H1 (cell line): Measurements from ENCODE around the gene PSAP. TPM values are rescaled to one million over a fixed set of nuclear protein-coding genes. Genes with fewer than 3 reads are reported as not detected.
A peak's percentile ranks its signal among the peaks of the same experiment; 100 is the strongest.

Source experiments
- CTCF ChIA-PET: fragments of 300-600 bp; sonication (Branson Sonifier 250); formaldehyde crosslinking; loops from one replicate; lab custom pipeline; 2021; ENCODE audit not compliant: partially characterized antibody; lab: Charles Lee
- POLR2A ChIA-PET: fragments of 300-600 bp; sonication (Branson Sonifier 250); formaldehyde crosslinking; loops from one replicate; lab custom pipeline; 2021; ENCODE audit warnings: inconsistent platforms; ENCODE audit not compliant: partially characterized antibody; lab: Charles Lee
- DNase-seq, 2 experiments: peaks; one replicate each; pipeline versions ENCODE4 v3.0.0 to v3.0.0-alpha.2; 2010 to 2022; ENCODE audit warnings: low spot score in 2 of 2, low read depth in 1 of 2, mixed read lengths in 1 of 2
- FAIRE-seq: peaks from 2 replicates; lab custom pipeline; 2011; peaks lifted over from hg19 to GRCh38; lab: Jason Lieb, UNC
- H2AFZ ChIP-seq: 2 replicates; pipeline ENCODE4 v1.8.1; 2012; ENCODE audit warnings: low read length, inconsistent platforms
- H2AK5ac ChIP-seq: 2 replicates; pipeline ENCODE4 v1.6.1; 2013; ENCODE audit warnings: low read depth, low read length
- H2BK120ac ChIP-seq: replicated peaks from 2 replicates; pipeline ENCODE3; 2013; ENCODE audit warnings: low read depth, low read length, inconsistent platforms
- H2BK12ac ChIP-seq: 2 replicates; pipeline ENCODE4 v1.6.1; 2013; ENCODE audit warnings: low read depth, low read length
- H2BK15ac ChIP-seq: 2 replicates; pipeline ENCODE4 v1.6.1; 2013; ENCODE audit warnings: low read length
- H2BK20ac ChIP-seq: 2 replicates; pipeline ENCODE4 v1.6.1; 2013; ENCODE audit warnings: low read length
- H2BK5ac ChIP-seq: 2 replicates; pipeline ENCODE4 v1.6.1; 2013; ENCODE audit warnings: low read depth, low read length
- H3K14ac ChIP-seq: 2 replicates; pipeline ENCODE4 v1.6.1; 2013; ENCODE audit warnings: inconsistent platforms; ENCODE audit not compliant: insufficient read length
- H3K18ac ChIP-seq: 2 replicates; pipeline ENCODE4 v1.6.1; 2013; ENCODE audit warnings: low read length; ENCODE audit errors: extremely low read depth
- H3K23ac ChIP-seq: 2 replicates; pipeline ENCODE4 v1.6.1; 2013; ENCODE audit warnings: inconsistent platforms; ENCODE audit not compliant: insufficient read length
- H3K23me2 ChIP-seq: 2 replicates; pipeline ENCODE4 v1.6.1; 2013; ENCODE audit warnings: low read depth, low read length
- H3K27ac ChIP-seq: 2 replicates; pipeline ENCODE4 v1.6.1; 2011; ENCODE audit warnings: low read depth, low read length, inconsistent platforms
- H3K27me3 ChIP-seq, 4 experiments: replicated peaks in 1 of 4; 1 replicate in 1 of 4; 2 replicates in 3 of 4; pipeline versions ENCODE4 v1.6.1 to v1.8.1; 2011 to 2013; ENCODE audit warnings: low read length in 3 of 4, mild to moderate bottlenecking in 3 of 4, inconsistent platforms in 2 of 4, mixed read lengths in 2 of 4, moderate library complexity in 1 of 4; ENCODE audit not compliant: control insufficient read depth in 3 of 4, insufficient read depth in 3 of 4; ENCODE audit errors: extremely low read depth in 1 of 4
- H3K36me3 ChIP-seq, 4 experiments: 2 replicates each; pipeline versions ENCODE4 v1.6.1 to v1.8.1; 2011 to 2013; ENCODE audit warnings: mild to moderate bottlenecking in 4 of 4, low read length in 3 of 4, moderate library complexity in 2 of 4, control low read depth in 1 of 4, inconsistent platforms in 1 of 4; ENCODE audit not compliant: insufficient read depth in 4 of 4, control insufficient read depth in 2 of 4
- H3K4ac ChIP-seq: replicated peaks from 2 replicates; pipeline ENCODE3; 2013; ENCODE audit warnings: low read length, low read depth, mixed read lengths, inconsistent platforms; ENCODE audit not compliant: insufficient read length
- H3K4me1 ChIP-seq, 4 experiments: replicated peaks in 1 of 4; 1 replicate in 1 of 4; 2 replicates in 3 of 4; pipeline versions ENCODE4 v1.6.1 to v1.8.1; 2011 to 2013; ENCODE audit warnings: low read length in 3 of 4, inconsistent platforms in 2 of 4, mixed read lengths in 1 of 4; ENCODE audit not compliant: insufficient read depth in 4 of 4, control insufficient read depth in 3 of 4
- H3K4me2 ChIP-seq, 2 experiments: 2 replicates each; pipeline versions ENCODE4 v1.6.1 to v1.8.1; 2011 to 2013; ENCODE audit warnings: low read depth in 2 of 2, low read length in 2 of 2, control low read depth in 1 of 2, inconsistent platforms in 1 of 2, mild to moderate bottlenecking in 1 of 2; ENCODE audit not compliant: insufficient read depth in 1 of 2
- H3K4me3 ChIP-seq, 4 experiments: fragments of 200-600, 300-600 bp in 1 of 4; sonication (generic), shearing (Covaris generic), sonication (Bioruptor Twin) in 1 of 4; 2 replicates each; pipeline versions ENCODE4 v1.5.1 to v1.8.1; 2011 to 2016; ENCODE audit warnings: low read length in 4 of 4, low read depth in 3 of 4, control low read depth in 2 of 4, inconsistent platforms in 2 of 4, mild to moderate bottlenecking in 2 of 4, mixed read lengths in 1 of 4, moderate library complexity in 1 of 4; ENCODE audit not compliant: insufficient read depth in 2 of 4; ENCODE audit errors: extremely low read depth in 1 of 4
- H3K56ac ChIP-seq: replicated peaks from 2 replicates; pipeline ENCODE3; 2013; ENCODE audit warnings: low read depth, mild to moderate bottlenecking, mixed read lengths, low read length, inconsistent platforms; ENCODE audit not compliant: insufficient read length
- H3K79me1 ChIP-seq: 2 replicates; pipeline ENCODE4 v1.6.1; 2013; ENCODE audit warnings: low read depth, low read length, control low read depth
- H3K79me2 ChIP-seq, 2 experiments: 2 replicates each; pipeline versions ENCODE4 v1.6.1 to v1.8.1; 2012 to 2013; ENCODE audit warnings: low read length in 2 of 2, mild to moderate bottlenecking in 2 of 2, inconsistent platforms in 1 of 2; ENCODE audit not compliant: insufficient read depth in 2 of 2, control insufficient read depth in 1 of 2
- H3K9ac ChIP-seq, 4 experiments: replicated peaks in 1 of 4; 1 replicate in 1 of 4; 2 replicates in 3 of 4; pipeline versions ENCODE4 v1.6.1 to v1.8.1; 2011 to 2013; ENCODE audit warnings: low read depth in 3 of 4, low read length in 3 of 4, control low read depth in 2 of 4, mild to moderate bottlenecking in 2 of 4, moderate library complexity in 2 of 4, inconsistent platforms in 1 of 4; ENCODE audit errors: extremely low read depth in 1 of 4
- H3K9me3 ChIP-seq, 2 experiments: 2 replicates each; pipeline versions ENCODE4 v1.6.1 to v1.8.1; 2012 to 2013; ENCODE audit warnings: mild to moderate bottlenecking in 2 of 2, moderate library complexity in 2 of 2, control low read depth in 1 of 2, inconsistent platforms in 1 of 2, low read depth in 1 of 2, low read length in 1 of 2, mixed read lengths in 1 of 2; ENCODE audit not compliant: insufficient read depth in 2 of 2
- H4K20me1 ChIP-seq, 2 experiments: replicated peaks in 1 of 2; 2 replicates each; pipeline versions ENCODE3 to v1.8.1; 2011 to 2013; ENCODE audit warnings: inconsistent platforms in 2 of 2, low read length in 2 of 2, mild to moderate bottlenecking in 1 of 2; ENCODE audit not compliant: insufficient read depth in 2 of 2, control insufficient read depth in 1 of 2
- H4K5ac ChIP-seq: 2 replicates; pipeline ENCODE4 v1.6.1; 2013; ENCODE audit warnings: low read length, low read depth, mixed read lengths, inconsistent platforms; ENCODE audit not compliant: insufficient read length
- H4K8ac ChIP-seq: 2 replicates; pipeline ENCODE4 v1.8.0; 2013; ENCODE audit warnings: mild to moderate bottlenecking, moderate library complexity, low read length, inconsistent platforms; ENCODE audit not compliant: insufficient read depth; ENCODE audit errors: extremely low read depth
- H4K91ac ChIP-seq: replicated peaks from 2 replicates; pipeline ENCODE3; 2013; ENCODE audit warnings: low read length, mixed read lengths, inconsistent platforms; ENCODE audit not compliant: insufficient read length
- E2F6 ChIP-seq: IDR thresholded peaks from 2 replicates; pipeline ENCODE4 v1.6.1; 2012; ENCODE audit warnings: inconsistent platforms
- EGR1 ChIP-seq: IDR thresholded peaks from 2 replicates; pipeline ENCODE4 v1.6.1; 2011; ENCODE audit warnings: low read depth, low read length, borderline replicate concordance
- POLR2A ChIP-seq, 2 experiments: IDR thresholded peaks; 1 replicate in 1 of 2; 2 replicates in 1 of 2; pipeline ENCODE4 v1.6.1; 2011; ENCODE audit warnings: low read depth in 2 of 2, low read length in 2 of 2, mild to moderate bottlenecking in 2 of 2; ENCODE audit errors: control extremely low read depth in 1 of 2
- RNF2 ChIP-seq: fragments of 200-900, 300-1000 bp; sonication (generic); IDR thresholded peaks from 2 replicates; pipeline ENCODE4 v1.7.1; 2016; ENCODE audit warnings: borderline replicate concordance, low read depth, mild to moderate bottlenecking, antibody characterized with exemption, low read length; ENCODE audit not compliant: poor library complexity, severe bottlenecking; ENCODE audit errors: missing control alignments
- SAP30 ChIP-seq: fragments of 300-600 bp; sonication (generic); IDR thresholded peaks from 2 replicates; pipeline ENCODE4 v1.7.1; 2012; ENCODE audit warnings: low read length, moderate library complexity, mild to moderate bottlenecking, inconsistent platforms; ENCODE audit not compliant: insufficient read depth, insufficient replicate concordance
- SIN3A ChIP-seq, 2 experiments: IDR thresholded peaks in 1 of 2; conservative IDR thresholded peaks in 1 of 2; 2 replicates each; pipeline ENCODE4 v1.6.1; 2011 to 2012; ENCODE audit warnings: low read length in 2 of 2, improper control_type of control experiment in 1 of 2, low read depth in 1 of 2, mild to moderate bottlenecking in 1 of 2
- TAF1 ChIP-seq: IDR thresholded peaks from 2 replicates; pipeline ENCODE4 v1.6.1; 2011; ENCODE audit warnings: mild to moderate bottlenecking, low read depth, low read length
- WGBS, 2 experiments: shearing (Covaris generic) in 1 of 2; methylation state at CpG; one replicate each; pipeline versions ENCODE4 v1.1.6 to v1.1.7; 2013 to 2015; ENCODE audit warnings: low lambda C conversion rate in 2 of 2, mixed read lengths in 2 of 2, inconsistent platforms in 1 of 2, low coverage in 1 of 2, missing lambda C conversion rate in 1 of 2; ENCODE audit not compliant: insufficient replicate concordance in 2 of 2, insufficient coverage in 1 of 2, insufficient read length in 1 of 2; ENCODE audit errors: extremely low coverage in 1 of 2, missing lambda C conversion rate in 1 of 2; 5-methylcytosine and 5-hydroxymethylcytosine counted together
- polyA plus RNA-seq, 7 experiments: library from polyadenylated mRNA; depleted of rRNA in 3 of 7; stranded (reverse) in 5 of 7; unstranded in 2 of 7; fragments of >200 nt in 5 of 7; fragments of 200-250 nt in 2 of 7; gene quantifications; 1 replicate in 5 of 7; 2 replicates in 1 of 7; 4 replicates in 1 of 7; pipeline versions ENCODE4 v1.2.1 to v1.2.3, GENCODE V29; 2011 to 2013; ENCODE audit warnings: missing spikeins in 2 of 7, mixed read lengths in 2 of 7
- total RNA-seq: library from RNA; stranded (reverse); fragmentation: NEBNext Ultra II Directional; extraction: Animal tissue kit (Norgen Biotek cat#: 25700); gene quantifications from 2 replicates; pipeline ENCODE4 v1.2.1, GENCODE V29; 2021

Gene PSAP
- total and polyA plus RNA-seq, 2 of the 8 experiments (the other 6 are each of a cell fraction or from before 2014, with no cell fraction given), result 386 to 504 TPM

- WGBS, 2 experiments, result 53% methylated on average over 1 of the region's 2 CpGs; no CpG with 5 or more reads in 1 of the 2 experiments
- ChIA-PET POLR2A (interaction anchor here (1.7 kb wide), 1 partner anchor 11 kb away, joined by 7 read pairs; no protein-coding TSS in a partner anchor), CTCF (interaction anchor here (0.6 to 1.1 kb wide), 8 partner anchors 13 to 604 kb away, joined by 3 to 4 read pairs (median 3); partner anchors contain the start of gene VSIR)
- Histone ChIP-seq H2AK5ac (no peak overlapping the region), H4K20me1 (peaks cover 0 to 2% of the 10 kb centered on the region in 2 experiments), H2BK15ac (no peak overlapping the region), H3K27ac (no peak overlapping the region), H2AFZ (no peak overlapping the region), H3K4ac (no peak overlapping the region), H2BK12ac (no peak overlapping the region), H3K18ac (no peak overlapping the region), H3K9ac (no peak overlapping the region), H3K23ac (no peak overlapping the region), H3K79me1 (no peaks in the 10 kb centered on the region), H3K9me3 (no peaks in the 10 kb centered on the region), H3K79me2 (no peaks in the 10 kb centered on the region), H3K14ac (no peak overlapping the region), H2BK120ac (no peak overlapping the region), H3K56ac (no peak overlapping the region), H3K4me2 (no peak overlapping the region), H2BK5ac (no peak overlapping the region), H4K91ac (no peak overlapping the region), H2BK20ac (no peak overlapping the region), H3K36me3 (no peaks in the 10 kb centered on the region), H3K4me1 (no peaks in the 10 kb centered on the region), H4K8ac (no peak overlapping the region), H3K27me3 (no peaks in the 10 kb centered on the region), H3K4me3 (no peak overlapping the region), H3K23me2 (no peaks in the 10 kb centered on the region), H4K5ac (no peak overlapping the region)
- TF ChIP-seq POLR2A (IDR thresholded peaks at IDR 0.05; ENCODE audit: control extremely low read depth in 1 of 2, low read depth in 2 of 2, low read length in 2 of 2) (no peak), EGR1 (no peak), SIN3A (conservative IDR thresholded peaks at IDR 0.05 in 1 of 2, IDR thresholded peaks at IDR 0.05 in 1 of 2; ENCODE audit: low read depth in 1 of 2, low read length in 2 of 2) (peak; percentile 59 to 77; a peak in 2 of 4 replicates), RNF2 (no peak), TAF1 (no peak), SAP30 (no peak), E2F6 (no peak)
- FAIRE-seq, result peak; percentile 42
- peak in 1 of 2 experiments; percentile 72 for DNase-seq
These were observed 55.8 kb downstream of the PSAP start for GRCh38 chr10:71795248-71795647.
